ENCODE results near the gene AHCTF1.
A peak's percentile ranks its signal among the peaks of the same experiment; 100 is the strongest.

AHCTF1 gene

DNA sequence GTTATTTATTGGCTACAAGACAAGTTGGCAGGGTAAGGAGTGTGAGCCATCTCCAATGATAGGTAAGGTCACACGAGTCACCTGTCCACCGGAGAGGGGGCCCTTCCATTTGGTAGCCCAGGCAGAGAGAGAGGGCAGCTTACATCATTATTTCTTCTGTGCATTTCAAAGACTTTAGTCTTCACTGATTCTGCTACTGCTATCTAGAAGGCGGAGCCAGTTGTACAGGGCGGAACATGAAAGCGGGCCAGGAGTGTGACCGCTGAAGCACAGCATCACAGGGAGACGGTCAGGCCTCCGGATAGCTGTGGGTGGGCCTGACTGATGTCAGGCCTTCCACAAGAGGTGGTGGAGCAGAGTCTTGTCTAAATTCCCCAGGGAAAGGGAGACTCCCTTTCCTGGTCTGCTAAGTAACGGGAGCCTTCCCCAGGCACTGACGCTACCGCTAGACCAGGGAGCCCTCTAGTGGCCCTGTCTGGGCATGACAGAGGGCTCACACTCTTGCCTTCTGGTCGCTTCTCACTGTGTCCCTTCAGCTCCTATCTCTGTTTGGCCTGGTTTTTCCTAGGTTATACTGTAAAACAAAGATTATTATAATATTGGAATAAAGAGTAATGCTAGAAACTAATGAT, 39.5 kb upstream of the AHCTF1 start:
- H3K4me2 ChIP-seq (ENCODE audit: low read length, poor library complexity, severe bottlenecking), result no peak overlapping the region
- H2AK5ac ChIP-seq (ENCODE audit: low read length, severe bottlenecking), result no peak overlapping the region
- no peak overlapping the region for H3K27ac ChIP-seq (ENCODE audit: low read length, poor library complexity, severe bottlenecking)
- peak overlapping the region in 1 of 2 experiments; percentile 51 for H3K4me3 ChIP-seq (ENCODE audit: insufficient read depth in 1 of 2, low read depth in 1 of 2, low read length in 2 of 2)
- no peak overlapping the region for H2BK12ac ChIP-seq (ENCODE audit: low read length in 2 of 2)
- no peak overlapping the region for H2BK120ac ChIP-seq (ENCODE audit: low read depth, low read length)
- no peak overlapping the region for H4K91ac ChIP-seq (ENCODE audit: low read length)
- no peak overlapping the region for H3K23ac ChIP-seq (ENCODE audit: low read length in 2 of 2)
- H3K4ac ChIP-seq (ENCODE audit: low read depth in 1 of 2, low read length in 2 of 2), result no peak overlapping the region
- H2AFZ ChIP-seq (ENCODE audit: low read depth, low read length), result no peak overlapping the region
- no peaks in the 10 kb centered on the region for H3K4me1 ChIP-seq (ENCODE audit: control insufficient read depth, insufficient read depth, low read depth, low read length)
- peak; percentile 23 for DNase-seq
- no peak overlapping the region for H2BK15ac ChIP-seq (ENCODE audit: low read depth, poor library complexity, severe bottlenecking)
- no peak overlapping the region for H3K14ac ChIP-seq (ENCODE audit: low read length in 2 of 2)
- H3K9me3 ChIP-seq (ENCODE audit: control insufficient read depth, low read length), result peaks cover 37% of the 10 kb centered on the region
- no peak overlapping the region for H4K8ac ChIP-seq (ENCODE audit: low read length)
- H3K9ac ChIP-seq (ENCODE audit: low read length), result no peak overlapping the region
- no peak overlapping the region for H3K18ac ChIP-seq (ENCODE audit: low read depth in 1 of 2, low read length in 2 of 2)
- no peaks in the 10 kb centered on the region for H3K27me3 ChIP-seq (ENCODE audit: control insufficient read depth in 1 of 2, insufficient read depth in 1 of 2, low read length in 2 of 2)
- WGBS, result 90% methylated on average over 12 of the region's 12 CpGs
- no peaks in the 10 kb centered on the region for H3K79me1 ChIP-seq (replicated peaks; ENCODE audit: low read length, poor library complexity, severe bottlenecking)
- no peak overlapping the region for H2BK5ac ChIP-seq (ENCODE audit: low read depth, low read length, poor library complexity, severe bottlenecking)
- no peaks in the 10 kb centered on the region for H3K36me3 ChIP-seq (ENCODE audit: control insufficient read depth in 1 of 2, insufficient read depth in 2 of 2, low read depth in 1 of 2, low read length in 2 of 2)

DNA sequence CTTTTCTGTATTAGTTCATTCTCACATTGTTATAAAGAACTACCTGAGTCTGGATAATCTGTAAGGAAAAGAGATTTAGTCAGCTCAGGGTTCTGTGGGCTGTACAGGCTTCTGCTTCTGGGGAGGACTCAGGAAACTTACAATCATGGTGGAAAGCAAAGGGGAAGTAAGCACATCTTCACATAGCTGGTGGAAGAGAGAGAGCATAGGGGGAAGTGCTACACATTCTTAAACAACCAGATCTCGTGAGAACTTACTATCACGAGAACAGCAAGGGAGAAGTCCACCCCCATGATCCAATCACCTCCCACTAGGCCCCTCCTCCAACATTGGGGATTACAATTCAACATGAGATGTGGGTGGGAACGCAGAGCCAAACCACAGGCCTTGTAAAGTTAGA, 37.9 kb upstream of the AHCTF1 start:
- Histone ChIP-seq H3K4me3 (ENCODE audit: insufficient read depth in 1 of 2, low read depth in 1 of 2, low read length in 2 of 2) (no peak overlapping the region), H3K18ac (ENCODE audit: low read depth in 1 of 2, low read length in 2 of 2) (no peak overlapping the region), H3K36me3 (ENCODE audit: control insufficient read depth in 1 of 2, insufficient read depth in 2 of 2, low read depth in 1 of 2, low read length in 2 of 2) (no peaks in the 10 kb centered on the region), H3K27ac (ENCODE audit: low read length, poor library complexity, severe bottlenecking) (no peak overlapping the region), H3K23ac (ENCODE audit: low read length in 2 of 2) (no peak overlapping the region), H2AK5ac (ENCODE audit: low read length, severe bottlenecking) (no peak overlapping the region), H3K9me3 (ENCODE audit: control insufficient read depth, low read length) (peaks cover 26% of the 10 kb centered on the region), H4K91ac (ENCODE audit: low read length) (no peak overlapping the region), H3K9ac (ENCODE audit: low read length) (no peak overlapping the region), H3K27me3 (ENCODE audit: control insufficient read depth in 1 of 2, insufficient read depth in 1 of 2, low read length in 2 of 2) (no peaks in the 10 kb centered on the region), H2BK5ac (ENCODE audit: low read depth, low read length, poor library complexity, severe bottlenecking) (no peak overlapping the region), H3K4ac (ENCODE audit: low read depth in 1 of 2, low read length in 2 of 2) (no peak overlapping the region), H2BK12ac (ENCODE audit: low read length in 2 of 2) (no peak overlapping the region), H3K14ac (ENCODE audit: low read length in 2 of 2) (no peak overlapping the region), H3K4me2 (ENCODE audit: low read length, poor library complexity, severe bottlenecking) (no peak overlapping the region), H2AFZ (ENCODE audit: low read depth, low read length) (no peak overlapping the region), H3K4me1 (ENCODE audit: control insufficient read depth, insufficient read depth, low read depth, low read length) (no peaks in the 10 kb centered on the region), H2BK120ac (ENCODE audit: low read depth, low read length) (no peak overlapping the region), H4K8ac (ENCODE audit: low read length) (no peak overlapping the region), H3K79me1 (replicated peaks; ENCODE audit: low read length, poor library complexity, severe bottlenecking) (no peaks in the 10 kb centered on the region), H2BK15ac (ENCODE audit: low read depth, poor library complexity, severe bottlenecking) (no peak overlapping the region)
- WGBS, result no CpG with 5 or more reads among the region's 3 CpGs
- no peak for DNase-seq

DNA sequence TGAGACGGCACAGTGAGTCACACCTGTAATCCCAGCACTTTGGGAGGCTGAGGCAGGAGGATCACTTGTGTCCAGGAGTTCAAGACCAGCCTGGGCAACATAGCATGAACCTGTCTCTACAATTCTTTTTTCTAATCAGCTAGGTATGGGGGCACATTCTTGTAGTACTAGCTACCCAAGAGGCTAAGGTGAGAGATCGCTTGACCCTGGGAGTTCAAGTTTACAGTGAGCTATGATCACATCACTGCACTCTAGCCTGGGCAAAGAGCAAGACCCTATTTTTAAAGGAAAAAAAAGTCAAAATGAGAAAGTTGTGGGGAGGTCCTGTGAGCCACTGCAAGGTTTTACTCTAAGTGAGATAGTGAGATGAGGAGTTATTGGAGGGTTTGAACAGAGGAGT, 34.8 kb upstream of the AHCTF1 start:
- H3K9me3 ChIP-seq (ENCODE audit: control insufficient read depth, low read length), result peaks cover 23% of the 10 kb centered on the region
- H3K23ac ChIP-seq (ENCODE audit: low read length in 2 of 2), result no peak overlapping the region
- no peak overlapping the region for H3K4me2 ChIP-seq (ENCODE audit: low read length, poor library complexity, severe bottlenecking)
- H4K91ac ChIP-seq (ENCODE audit: low read length), result no peak overlapping the region
- no peaks in the 10 kb centered on the region for H3K4me1 ChIP-seq (ENCODE audit: control insufficient read depth, insufficient read depth, low read depth, low read length)
- H2AFZ ChIP-seq (ENCODE audit: low read depth, low read length), result no peak overlapping the region
- H2BK15ac ChIP-seq (ENCODE audit: low read depth, poor library complexity, severe bottlenecking), result no peak overlapping the region
- DNase-seq, result no peak
- no peak overlapping the region for H2BK12ac ChIP-seq (ENCODE audit: low read length in 2 of 2)
- H3K27me3 ChIP-seq (ENCODE audit: control insufficient read depth in 1 of 2, insufficient read depth in 1 of 2, low read length in 2 of 2), result no peaks in the 10 kb centered on the region
- WGBS, result 100% methylated on average over 2 of the region's 2 CpGs
- H3K18ac ChIP-seq (ENCODE audit: low read depth in 1 of 2, low read length in 2 of 2), result no peak overlapping the region
- H4K8ac ChIP-seq (ENCODE audit: low read length), result no peak overlapping the region
- H2AK5ac ChIP-seq (ENCODE audit: low read length, severe bottlenecking), result no peak overlapping the region
- no peak overlapping the region for H2BK5ac ChIP-seq (ENCODE audit: low read depth, low read length, poor library complexity, severe bottlenecking)
- H3K27ac ChIP-seq (ENCODE audit: low read length, poor library complexity, severe bottlenecking), result no peak overlapping the region
- no peak overlapping the region for H3K14ac ChIP-seq (ENCODE audit: low read length in 2 of 2)
- no peak overlapping the region for H3K4me3 ChIP-seq (ENCODE audit: insufficient read depth in 1 of 2, low read depth in 1 of 2, low read length in 2 of 2)
- H3K4ac ChIP-seq (ENCODE audit: low read depth in 1 of 2, low read length in 2 of 2), result no peak overlapping the region
- peaks cover 0 to 5% of the 10 kb centered on the region in 2 experiments for H3K36me3 ChIP-seq (ENCODE audit: control insufficient read depth in 1 of 2, insufficient read depth in 2 of 2, low read depth in 1 of 2, low read length in 2 of 2)
- H3K79me1 ChIP-seq (replicated peaks; ENCODE audit: low read length, poor library complexity, severe bottlenecking), result no peaks in the 10 kb centered on the region
- no peak overlapping the region for H3K9ac ChIP-seq (ENCODE audit: low read length)
- H2BK120ac ChIP-seq (ENCODE audit: low read depth, low read length), result no peak overlapping the region

- H3K79me1 ChIP-seq (replicated peaks; ENCODE audit: low read length, poor library complexity, severe bottlenecking), result no peaks in the 10 kb centered on the region
- peaks cover 0 to 5% of the 10 kb centered on the region in 2 experiments for H3K36me3 ChIP-seq (ENCODE audit: control insufficient read depth in 1 of 2, insufficient read depth in 2 of 2, low read depth in 1 of 2, low read length in 2 of 2)
- no peak overlapping the region for H2AFZ ChIP-seq (ENCODE audit: low read depth, low read length)
- H4K91ac ChIP-seq (ENCODE audit: low read length), result no peak overlapping the region
- H3K27ac ChIP-seq (ENCODE audit: low read length, poor library complexity, severe bottlenecking), result no peak overlapping the region
- H3K23ac ChIP-seq (ENCODE audit: low read length in 2 of 2), result no peak overlapping the region
- no peak overlapping the region for H3K14ac ChIP-seq (ENCODE audit: low read length in 2 of 2)
- no peak overlapping the region for H3K18ac ChIP-seq (ENCODE audit: low read depth in 1 of 2, low read length in 2 of 2)
- H3K4ac ChIP-seq (ENCODE audit: low read depth in 1 of 2, low read length in 2 of 2), result no peak overlapping the region
- no peak overlapping the region for H2BK12ac ChIP-seq (ENCODE audit: low read length in 2 of 2)
- H3K4me1 ChIP-seq (ENCODE audit: control insufficient read depth, insufficient read depth, low read depth, low read length), result no peaks in the 10 kb centered on the region
- H3K9ac ChIP-seq (ENCODE audit: low read length), result no peak overlapping the region
- H4K8ac ChIP-seq (ENCODE audit: low read length), result no peak overlapping the region
- no peak for DNase-seq
- H3K9me3 ChIP-seq (ENCODE audit: control insufficient read depth, low read length), result peaks cover 8% of the 10 kb centered on the region
- no peak overlapping the region for H2AK5ac ChIP-seq (ENCODE audit: low read length, severe bottlenecking)
- H3K4me2 ChIP-seq (ENCODE audit: low read length, poor library complexity, severe bottlenecking), result no peak overlapping the region
- H2BK120ac ChIP-seq (ENCODE audit: low read depth, low read length), result no peak overlapping the region
- 100% methylated on average over 1 of the region's 1 CpG for WGBS
- no peak overlapping the region for H3K4me3 ChIP-seq (ENCODE audit: insufficient read depth in 1 of 2, low read depth in 1 of 2, low read length in 2 of 2)
- no peaks in the 10 kb centered on the region for H3K27me3 ChIP-seq (ENCODE audit: control insufficient read depth in 1 of 2, insufficient read depth in 1 of 2, low read length in 2 of 2)
- H2BK15ac ChIP-seq (ENCODE audit: low read depth, poor library complexity, severe bottlenecking), result no peak overlapping the region
- H2BK5ac ChIP-seq (ENCODE audit: low read depth, low read length, poor library complexity, severe bottlenecking), result no peak overlapping the region
Measured at GRCh38 chr1:246959944-246960693, 28.4 kb upstream of the AHCTF1 start.
